Measurements from ENCODE around the gene TRAPPC2L. TPM values are rescaled to one million over a fixed set of nuclear protein-coding genes. Genes with fewer than 3 reads are reported as not detected.

The TRAPPC2L gene
- total RNA-seq, 1 donor from 2014 or later: 52.7 TPM

GRCh38 chr16:88816736-88817535, 40.0 kb upstream of the TRAPPC2L start:
- Histone ChIP-seq H3K27me3 (ENCODE audit: low read depth) (no peaks in the 10 kb centered on the region), H3K36me3 (peaks cover 11% of the 10 kb centered on the region)

GRCh38 chr16:88817785-88818574, 38.9 kb upstream of the TRAPPC2L start:
- Histone ChIP-seq H3K9me3 (replicated peaks) (no peaks in the 10 kb centered on the region), H3K36me3 (peaks cover 21% of the 10 kb centered on the region), H3K4me1 (peaks cover 7% of the 10 kb centered on the region), H3K27ac (replicated peaks) (no peak overlapping the region), H3K27me3 (ENCODE audit: low read depth) (no peaks in the 10 kb centered on the region), H3K4me3 (no peak overlapping the region)
- intact Hi-C loops (cut with micrococcal nuclease): no loop called here
- no peak for DNase-seq
- no peak for TF ChIP-seq CTCF (IDR thresholded peaks at IDR 0.05; ENCODE audit: borderline replicate concordance)

More at GRCh38 chr16:88816736-88817535, 40.0 kb upstream of the TRAPPC2L start:
- no peak overlapping the region for H3K4me3 ChIP-seq
- no peaks in the 10 kb centered on the region for H3K9me3 ChIP-seq (replicated peaks)
- intact Hi-C loops (cut with micrococcal nuclease): no loop called here
- no peak for DNase-seq
- no peak overlapping the region for H3K27ac ChIP-seq (replicated peaks)
- peaks cover 17% of the 10 kb centered on the region for H3K4me1 ChIP-seq
- TF ChIP-seq CTCF (IDR thresholded peaks at IDR 0.05; ENCODE audit: borderline replicate concordance): no peak

GRCh38 chr16:88818575-88818874, 38.4 kb upstream of the TRAPPC2L start:
- intact Hi-C loops (cut with micrococcal nuclease): no loop called here

GRCh38 chr16:88819126-88819525, 37.8 kb upstream of the TRAPPC2L start:
- intact Hi-C loops (cut with micrococcal nuclease): no loop called here
- Histone ChIP-seq H3K27ac (replicated peaks) (no peak overlapping the region), H3K27me3 (ENCODE audit: low read depth) (no peaks in the 10 kb centered on the region)

More at GRCh38 chr16:88818575-88818874, 38.4 kb upstream of the TRAPPC2L start:
- no peaks in the 10 kb centered on the region for H3K9me3 ChIP-seq (replicated peaks)
- TF ChIP-seq CTCF (IDR thresholded peaks at IDR 0.05; ENCODE audit: borderline replicate concordance): no peak
- no peak overlapping the region for H3K27ac ChIP-seq (replicated peaks)
- peaks cover 23% of the 10 kb centered on the region for H3K36me3 ChIP-seq
- H3K27me3 ChIP-seq (ENCODE audit: low read depth): no peaks in the 10 kb centered on the region
- DNase-seq: no peak
- no peak overlapping the region for H3K4me3 ChIP-seq
- H3K4me1 ChIP-seq: peaks cover 1% of the 10 kb centered on the region

More at GRCh38 chr16:88819126-88819525, 37.8 kb upstream of the TRAPPC2L start:
- Histone ChIP-seq H3K36me3 (peaks cover 26% of the 10 kb centered on the region), H3K4me1 (no peaks in the 10 kb centered on the region), H3K9me3 (replicated peaks) (no peaks in the 10 kb centered on the region), H3K4me3 (no peak overlapping the region)
- no peak for DNase-seq
- no peak for TF ChIP-seq CTCF (IDR thresholded peaks at IDR 0.05; ENCODE audit: borderline replicate concordance)
